ENCODE data around the gene CAMTA1.

Gene CAMTA1

GRCh38 chr1:7331926-7332535 is 546.8 kb downstream of the CAMTA1 start:
- no peak for TF ChIP-seq JUND (IDR thresholded peaks at IDR 0.05; ENCODE audit: low read depth)
- DNase-seq (ENCODE audit: low read depth in 1 of 2, low spot score in 1 of 2) = peak in 1 of 2 experiments; percentile 20
- in situ Hi-C loops (cut with HindIII; ENCODE audit: low pct_unique_long_range_greater_than_20kb, low sequenced_read_pairs) = no loop called here

- DNase-seq (ENCODE audit: low read depth in 1 of 2, low spot score in 1 of 2) = no peak
- in situ Hi-C loops (cut with HindIII; ENCODE audit: low pct_unique_long_range_greater_than_20kb, low sequenced_read_pairs) = no loop called here
- no peak for TF ChIP-seq JUND (IDR thresholded peaks at IDR 0.05; ENCODE audit: low read depth)
Measured at GRCh38 chr1:7333094-7333493, 547.8 kb downstream of the CAMTA1 start.

GRCh38 chr1:7333620-7334019 is 548.4 kb downstream of the CAMTA1 start:
- DNase-seq (ENCODE audit: low read depth in 1 of 2, low spot score in 1 of 2) = no peak
- no peak for TF ChIP-seq JUND (IDR thresholded peaks at IDR 0.05; ENCODE audit: low read depth)
- in situ Hi-C loops (cut with HindIII; ENCODE audit: low pct_unique_long_range_greater_than_20kb, low sequenced_read_pairs) = no loop called here

GRCh38 chr1:7334475-7335035 is 549.3 kb downstream of the CAMTA1 start:
- TF ChIP-seq JUND (IDR thresholded peaks at IDR 0.05; ENCODE audit: low read depth) = no peak
- in situ Hi-C loops (cut with HindIII; ENCODE audit: low pct_unique_long_range_greater_than_20kb, low sequenced_read_pairs) = no loop called here
- peak in 1 of 2 experiments; percentile 44 for DNase-seq (ENCODE audit: low read depth in 1 of 2, low spot score in 1 of 2)

GRCh38 chr1:7335224-7335879 is 550.1 kb downstream of the CAMTA1 start:
- DNase-seq (ENCODE audit: low read depth in 1 of 2, low spot score in 1 of 2) = peak in 1 of 2 experiments; percentile 43
- in situ Hi-C loops (cut with HindIII; ENCODE audit: low pct_unique_long_range_greater_than_20kb, low sequenced_read_pairs) = no loop called here
- no peak for TF ChIP-seq JUND (IDR thresholded peaks at IDR 0.05; ENCODE audit: low read depth)

- no peak for DNase-seq (ENCODE audit: low read depth in 1 of 2, low spot score in 1 of 2)
- in situ Hi-C loops (cut with HindIII; ENCODE audit: low pct_unique_long_range_greater_than_20kb, low sequenced_read_pairs) = no loop called here
- TF ChIP-seq JUND (IDR thresholded peaks at IDR 0.05; ENCODE audit: low read depth) = no peak
Measured at GRCh38 chr1:7338439-7338838, 553.2 kb downstream of the CAMTA1 start.

GRCh38 chr1:7339014-7339413 is 553.8 kb downstream of the CAMTA1 start:
- no peak for TF ChIP-seq JUND (IDR thresholded peaks at IDR 0.05; ENCODE audit: low read depth)
- in situ Hi-C loops (cut with HindIII; ENCODE audit: low pct_unique_long_range_greater_than_20kb, low sequenced_read_pairs) = no loop called here
- no peak for DNase-seq (ENCODE audit: low read depth in 1 of 2, low spot score in 1 of 2)

GRCh38 chr1:7339953-7340352 is 554.7 kb downstream of the CAMTA1 start:
- no peak for TF ChIP-seq JUND (IDR thresholded peaks at IDR 0.05; ENCODE audit: low read depth)
- in situ Hi-C loops (cut with HindIII; ENCODE audit: low pct_unique_long_range_greater_than_20kb, low sequenced_read_pairs) = no loop called here
- peak in 1 of 2 experiments; percentile 23 for DNase-seq (ENCODE audit: low read depth in 1 of 2, low spot score in 1 of 2)

- in situ Hi-C loops (cut with HindIII; ENCODE audit: low pct_unique_long_range_greater_than_20kb, low sequenced_read_pairs) = no loop called here
- no peak for TF ChIP-seq JUND (IDR thresholded peaks at IDR 0.05; ENCODE audit: low read depth)
- no peak for DNase-seq (ENCODE audit: low read depth in 1 of 2, low spot score in 1 of 2)
Measured at GRCh38 chr1:7341145-7341905, 556.1 kb downstream of the CAMTA1 start.

GRCh38 chr1:7343882-7344281 is 558.6 kb downstream of the CAMTA1 start:
- in situ Hi-C loops (cut with HindIII; ENCODE audit: low pct_unique_long_range_greater_than_20kb, low sequenced_read_pairs) = no loop called here
- DNase-seq (ENCODE audit: low read depth in 1 of 2, low spot score in 1 of 2) = no peak
- no peak for TF ChIP-seq JUND (IDR thresholded peaks at IDR 0.05; ENCODE audit: low read depth)

GRCh38 chr1:7344299-7344698 is 559.0 kb downstream of the CAMTA1 start:
- no peak for TF ChIP-seq JUND (IDR thresholded peaks at IDR 0.05; ENCODE audit: low read depth)
- in situ Hi-C loops (cut with HindIII; ENCODE audit: low pct_unique_long_range_greater_than_20kb, low sequenced_read_pairs) = no loop called here
- DNase-seq (ENCODE audit: low read depth in 1 of 2, low spot score in 1 of 2) = no peak

GRCh38 chr1:7345516-7345915 is 560.3 kb downstream of the CAMTA1 start:
- in situ Hi-C loops (cut with HindIII; ENCODE audit: low pct_unique_long_range_greater_than_20kb, low sequenced_read_pairs) = no loop called here

More at GRCh38 chr1:7345516-7345915, 560.3 kb downstream of the CAMTA1 start:
- DNase-seq (ENCODE audit: low read depth in 1 of 2, low spot score in 1 of 2) = no peak
- no peak for TF ChIP-seq JUND (IDR thresholded peaks at IDR 0.05; ENCODE audit: low read depth)
